Measurements from ENCODE around the gene PRKCB.

Gene PRKCB

DNA sequence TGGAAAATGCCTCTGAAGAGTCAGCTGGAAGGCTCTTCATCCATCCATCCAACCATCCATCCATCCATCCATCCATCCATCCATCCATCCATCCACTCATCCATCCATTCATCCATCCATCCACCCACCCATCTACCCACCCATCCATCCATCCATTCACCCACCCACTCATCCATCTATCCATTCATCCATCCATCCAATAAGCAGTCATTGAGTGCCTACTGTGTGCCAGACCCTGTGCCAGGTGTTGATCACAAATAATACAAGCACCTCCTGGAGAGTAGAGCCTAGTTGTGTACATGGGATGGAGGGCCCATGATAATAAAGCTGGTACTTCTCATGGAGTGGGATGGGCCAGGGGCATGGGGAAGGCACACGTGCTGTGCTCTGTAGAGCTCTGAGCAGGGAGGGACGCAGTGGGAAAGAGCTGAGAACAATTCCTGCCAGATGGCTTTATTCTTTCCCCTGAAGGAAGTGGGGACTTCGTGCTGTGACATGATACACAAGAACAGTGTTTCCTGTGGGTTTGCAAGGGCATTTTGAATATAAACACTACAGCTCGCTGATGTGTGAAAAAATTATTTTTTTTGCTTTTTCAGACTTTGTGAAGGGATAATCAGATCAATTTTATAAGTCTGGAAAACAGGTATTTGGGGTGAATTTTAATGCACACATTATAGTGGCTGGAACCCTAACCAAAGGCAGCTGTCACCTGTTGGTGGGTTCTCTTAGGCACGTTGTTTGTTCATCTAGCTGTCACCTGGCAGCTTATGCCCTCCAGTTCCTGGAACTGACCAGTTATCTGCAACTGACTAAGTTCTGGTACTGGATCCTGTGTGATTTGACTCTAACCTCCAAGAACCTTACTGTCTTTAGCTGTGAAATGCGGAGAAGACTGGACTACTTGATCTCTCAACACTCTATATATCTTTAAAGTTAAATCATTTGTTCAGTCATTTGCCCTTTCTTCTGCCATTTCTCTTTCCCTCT lies 61.3 kb downstream of the PRKCB start:
- H3K4me3 ChIP-seq (ENCODE audit: low read depth, low read length) = no peak overlapping the region
- POLR2A ChIA-PET = no interaction called here
- TF ChIP-seq, protein P1, sequence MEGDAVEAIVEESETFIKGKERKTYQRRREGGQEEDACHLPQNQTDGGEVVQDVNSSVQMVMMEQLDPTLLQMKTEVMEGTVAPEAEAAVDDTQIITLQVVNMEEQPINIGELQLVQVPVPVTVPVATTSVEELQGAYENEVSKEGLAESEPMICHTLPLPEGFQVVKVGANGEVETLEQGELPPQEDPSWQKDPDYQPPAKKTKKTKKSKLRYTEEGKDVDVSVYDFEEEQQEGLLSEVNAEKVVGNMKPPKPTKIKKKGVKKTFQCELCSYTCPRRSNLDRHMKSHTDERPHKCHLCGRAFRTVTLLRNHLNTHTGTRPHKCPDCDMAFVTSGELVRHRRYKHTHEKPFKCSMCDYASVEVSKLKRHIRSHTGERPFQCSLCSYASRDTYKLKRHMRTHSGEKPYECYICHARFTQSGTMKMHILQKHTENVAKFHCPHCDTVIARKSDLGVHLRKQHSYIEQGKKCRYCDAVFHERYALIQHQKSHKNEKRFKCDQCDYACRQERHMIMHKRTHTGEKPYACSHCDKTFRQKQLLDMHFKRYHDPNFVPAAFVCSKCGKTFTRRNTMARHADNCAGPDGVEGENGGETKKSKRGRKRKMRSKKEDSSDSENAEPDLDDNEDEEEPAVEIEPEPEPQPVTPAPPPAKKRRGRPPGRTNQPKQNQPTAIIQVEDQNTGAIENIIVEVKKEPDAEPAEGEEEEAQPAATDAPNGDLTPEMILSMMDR (IDR thresholded peaks at IDR 0.05; ENCODE audit: insufficient read depth, low read length, missing control alignments) = no peak
- CTCF ChIA-PET = no interaction called here
- DNase-seq (ENCODE audit: low read depth, low spot score) = no peak

DNA sequence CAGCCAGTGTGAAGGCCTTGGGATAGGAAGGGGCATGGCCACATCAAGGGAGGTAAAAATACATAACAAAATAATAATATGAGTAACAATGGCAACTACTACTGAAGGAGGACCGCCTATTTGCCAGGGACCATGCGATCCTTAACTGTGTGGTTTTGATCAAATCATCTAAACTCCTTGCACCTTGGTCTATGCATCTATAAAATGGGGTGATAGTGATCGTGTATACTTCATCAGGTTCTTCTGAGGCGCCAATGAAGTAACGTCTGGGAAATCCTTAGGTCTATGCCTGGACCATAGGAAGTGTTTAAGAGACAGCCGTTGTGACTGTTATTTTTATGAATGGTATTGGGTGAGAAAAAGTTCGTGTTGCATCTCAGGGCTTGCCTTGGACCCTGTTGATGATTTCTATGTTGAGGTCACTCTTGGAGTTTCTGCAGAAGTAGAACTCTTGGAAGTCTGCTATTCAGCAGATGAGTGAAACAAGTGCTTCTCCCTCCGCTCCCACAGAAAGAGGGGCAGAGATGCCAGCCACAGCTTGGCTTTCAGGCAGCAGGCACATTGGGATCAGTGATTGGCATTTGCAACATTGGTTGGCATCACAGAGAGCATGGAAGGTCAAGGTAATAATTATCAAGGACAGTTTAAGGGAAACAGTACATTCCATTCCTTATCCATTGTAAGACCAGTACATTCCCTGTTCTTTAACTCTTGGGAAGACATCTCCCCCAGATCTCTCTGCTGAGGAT lies 63.1 kb downstream of the PRKCB start:
- TF ChIP-seq, protein P1 (IDR thresholded peaks at IDR 0.05; ENCODE audit: insufficient read depth, low read length, missing control alignments) = no peak
- POLR2A ChIA-PET = no interaction called here

DNA sequence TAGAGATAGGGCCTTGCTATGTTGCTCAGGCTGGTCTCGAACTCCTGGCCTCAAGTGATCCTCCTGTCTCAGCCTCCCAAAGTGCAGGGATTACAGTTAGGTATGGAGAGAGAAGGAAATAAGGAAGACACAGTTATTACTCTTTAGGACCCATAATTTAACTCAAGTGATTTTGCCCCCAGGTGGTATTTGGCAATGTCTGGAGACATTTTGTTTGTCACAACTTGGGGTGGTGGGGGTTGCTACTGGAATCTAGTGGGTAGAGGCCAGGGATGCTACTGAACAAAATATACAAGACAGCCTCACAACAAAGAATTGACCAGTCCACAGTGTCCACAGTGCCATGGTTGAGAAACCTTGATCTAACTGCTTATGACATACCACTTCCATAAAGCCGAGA lies 64.1 kb downstream of the PRKCB start:
- DNase-seq (ENCODE audit: low read depth, low spot score) = no peak
- H3K4me3 ChIP-seq (ENCODE audit: low read depth, low read length) = no peak overlapping the region
- ChIA-PET POLR2A (no interaction called here), CTCF (no interaction called here)
- TF ChIP-seq, protein P1 (IDR thresholded peaks at IDR 0.05; ENCODE audit: insufficient read depth, low read length, missing control alignments) = no peak

More for the DNA sequence above, 63.1 kb downstream of the PRKCB start:
- DNase-seq (ENCODE audit: low read depth, low spot score) = no peak
- H3K4me3 ChIP-seq (ENCODE audit: low read depth, low read length) = no peak overlapping the region
- CTCF ChIA-PET = no interaction called here

DNA sequence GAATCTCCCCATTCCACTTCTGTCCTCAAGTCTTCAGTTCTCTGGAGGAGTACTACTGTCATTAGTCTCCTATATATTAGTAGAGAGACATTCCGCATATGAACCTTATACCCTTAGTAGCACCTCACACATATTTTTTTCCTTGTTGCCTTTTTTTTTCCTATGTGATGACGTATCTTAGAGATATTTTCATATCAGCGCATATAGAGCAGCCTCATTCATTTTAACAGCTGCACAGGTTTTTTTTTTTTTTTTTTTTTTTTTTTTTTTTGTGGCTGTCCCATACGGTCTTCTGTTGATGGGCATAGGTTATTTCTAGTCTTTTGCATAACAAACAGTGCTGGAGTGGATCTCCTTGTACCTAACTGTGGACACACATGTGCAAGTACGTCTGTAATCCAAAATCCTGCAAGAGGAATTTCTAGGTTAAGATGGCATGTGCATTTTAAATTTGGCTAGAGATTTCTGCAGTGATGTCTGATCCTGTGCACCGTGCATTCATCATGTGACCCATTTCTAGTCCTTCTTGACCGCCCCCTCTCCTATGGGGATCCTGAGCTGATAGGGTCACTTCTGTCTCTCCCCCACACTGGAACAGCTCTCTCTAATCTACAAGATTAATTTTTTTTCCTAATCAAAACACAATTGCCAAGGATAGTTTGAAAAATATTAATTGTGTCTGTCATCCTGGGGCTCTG lies 64.8 kb downstream of the PRKCB start:
- DNase-seq (ENCODE audit: low read depth, low spot score) = no peak
- TF ChIP-seq, protein P1 (IDR thresholded peaks at IDR 0.05; ENCODE audit: insufficient read depth, low read length, missing control alignments) = no peak
- POLR2A ChIA-PET = no interaction called here
- H3K4me3 ChIP-seq (ENCODE audit: low read depth, low read length) = no peak overlapping the region
- CTCF ChIA-PET = no interaction called here

DNA sequence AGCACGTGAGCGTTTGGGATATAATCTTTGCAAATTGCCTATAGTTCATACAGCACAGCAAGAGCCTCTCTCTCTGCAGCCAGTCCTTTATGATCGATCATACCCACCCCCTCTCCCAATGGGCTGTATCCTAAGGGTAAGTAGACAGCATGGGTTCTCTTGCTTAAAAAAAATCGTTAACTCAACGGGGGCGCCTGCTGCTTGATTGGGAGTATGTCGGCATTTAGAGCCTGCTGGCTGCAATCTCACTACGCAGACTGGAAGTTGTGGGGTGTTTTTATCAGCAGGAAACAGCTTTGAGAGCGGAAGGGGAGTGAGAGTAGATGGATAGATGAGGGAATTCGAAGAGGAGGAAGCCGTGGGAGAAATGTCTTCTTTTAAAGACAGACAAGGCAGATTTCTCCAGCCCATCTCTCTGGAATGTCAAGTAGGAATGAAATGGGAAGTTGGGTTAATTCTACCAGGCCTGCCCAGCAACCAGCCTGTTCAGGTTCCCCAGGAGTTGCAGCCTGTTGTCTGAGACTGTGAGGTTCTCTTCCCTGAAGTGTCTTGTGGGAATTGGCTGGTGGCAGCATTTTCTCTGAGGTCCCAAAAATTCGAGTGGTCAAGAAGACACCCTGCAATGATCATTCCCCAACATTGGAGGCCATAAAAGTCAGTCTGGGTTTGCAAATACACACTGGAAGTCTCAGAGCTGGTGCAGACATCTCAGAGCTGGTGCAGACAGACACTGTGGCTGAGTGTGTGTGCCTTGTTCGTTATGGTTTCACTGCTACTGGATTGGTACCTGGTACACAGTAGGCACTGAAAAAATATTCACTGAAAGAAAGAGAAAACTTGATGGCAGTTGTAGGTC lies 65.6 kb downstream of the PRKCB start:
- ChIA-PET CTCF (no interaction called here), POLR2A (no interaction called here)
- DNase-seq (ENCODE audit: low read depth, low spot score) = no peak
- TF ChIP-seq, protein P1 (IDR thresholded peaks at IDR 0.05; ENCODE audit: insufficient read depth, low read length, missing control alignments) = no peak
- no peak overlapping the region for H3K4me3 ChIP-seq (ENCODE audit: low read depth, low read length)

Measured in AG04449 (cell line).